Measurements from ENCODE around the gene HOXB9.

HOXB9 gene

DNA sequence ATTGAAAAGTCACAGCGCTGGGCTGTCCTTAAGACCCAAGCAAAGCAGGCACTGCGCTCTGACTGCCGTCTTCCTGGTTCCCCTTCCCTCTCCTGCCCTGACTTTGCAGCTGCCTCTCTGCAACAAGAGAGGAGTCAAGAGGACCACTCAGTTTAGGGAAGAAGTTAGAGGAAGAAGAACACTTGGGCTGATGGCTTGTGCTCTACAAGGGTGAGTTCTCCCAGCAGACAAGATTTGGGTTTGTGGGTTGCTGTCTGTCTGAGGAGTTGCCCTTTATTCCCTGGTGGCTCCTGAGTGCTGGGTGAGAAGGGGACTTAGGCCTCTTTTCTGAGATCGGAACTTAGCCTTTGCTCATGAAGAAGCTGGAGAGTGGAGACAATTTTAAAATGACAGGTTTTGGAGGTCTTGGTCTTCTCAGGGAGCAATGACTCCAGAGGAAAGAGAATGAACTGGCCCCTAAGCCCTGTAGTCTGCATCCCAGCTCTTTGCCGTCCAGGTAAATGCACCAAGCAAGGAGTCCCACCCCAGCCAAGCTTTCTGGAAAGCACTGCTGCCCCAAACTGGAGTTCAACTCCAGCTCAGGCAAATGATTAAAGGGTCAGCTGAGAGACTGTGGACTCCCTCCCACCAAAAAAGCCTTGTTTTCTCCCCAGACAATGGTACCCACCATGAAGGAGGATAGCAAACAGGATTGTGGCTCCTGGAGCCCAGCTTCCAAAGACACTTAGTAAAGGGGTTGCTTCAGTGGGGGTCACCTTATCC is 2.7 kb upstream of the HOXB9 start:
- TF ChIP-seq, protein P1, sequence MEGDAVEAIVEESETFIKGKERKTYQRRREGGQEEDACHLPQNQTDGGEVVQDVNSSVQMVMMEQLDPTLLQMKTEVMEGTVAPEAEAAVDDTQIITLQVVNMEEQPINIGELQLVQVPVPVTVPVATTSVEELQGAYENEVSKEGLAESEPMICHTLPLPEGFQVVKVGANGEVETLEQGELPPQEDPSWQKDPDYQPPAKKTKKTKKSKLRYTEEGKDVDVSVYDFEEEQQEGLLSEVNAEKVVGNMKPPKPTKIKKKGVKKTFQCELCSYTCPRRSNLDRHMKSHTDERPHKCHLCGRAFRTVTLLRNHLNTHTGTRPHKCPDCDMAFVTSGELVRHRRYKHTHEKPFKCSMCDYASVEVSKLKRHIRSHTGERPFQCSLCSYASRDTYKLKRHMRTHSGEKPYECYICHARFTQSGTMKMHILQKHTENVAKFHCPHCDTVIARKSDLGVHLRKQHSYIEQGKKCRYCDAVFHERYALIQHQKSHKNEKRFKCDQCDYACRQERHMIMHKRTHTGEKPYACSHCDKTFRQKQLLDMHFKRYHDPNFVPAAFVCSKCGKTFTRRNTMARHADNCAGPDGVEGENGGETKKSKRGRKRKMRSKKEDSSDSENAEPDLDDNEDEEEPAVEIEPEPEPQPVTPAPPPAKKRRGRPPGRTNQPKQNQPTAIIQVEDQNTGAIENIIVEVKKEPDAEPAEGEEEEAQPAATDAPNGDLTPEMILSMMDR (IDR thresholded peaks at IDR 0.05; ENCODE audit: low read depth, low read length, missing control alignments): no peak
- no peak for DNase-seq (ENCODE audit: low read depth)
- H3K4me3 ChIP-seq (ENCODE audit: low read depth, low read length): no peak overlapping the region
- in situ Hi-C loops (cut with HindIII; ENCODE audit: low sequenced_read_pairs): no loop called here

DNA sequence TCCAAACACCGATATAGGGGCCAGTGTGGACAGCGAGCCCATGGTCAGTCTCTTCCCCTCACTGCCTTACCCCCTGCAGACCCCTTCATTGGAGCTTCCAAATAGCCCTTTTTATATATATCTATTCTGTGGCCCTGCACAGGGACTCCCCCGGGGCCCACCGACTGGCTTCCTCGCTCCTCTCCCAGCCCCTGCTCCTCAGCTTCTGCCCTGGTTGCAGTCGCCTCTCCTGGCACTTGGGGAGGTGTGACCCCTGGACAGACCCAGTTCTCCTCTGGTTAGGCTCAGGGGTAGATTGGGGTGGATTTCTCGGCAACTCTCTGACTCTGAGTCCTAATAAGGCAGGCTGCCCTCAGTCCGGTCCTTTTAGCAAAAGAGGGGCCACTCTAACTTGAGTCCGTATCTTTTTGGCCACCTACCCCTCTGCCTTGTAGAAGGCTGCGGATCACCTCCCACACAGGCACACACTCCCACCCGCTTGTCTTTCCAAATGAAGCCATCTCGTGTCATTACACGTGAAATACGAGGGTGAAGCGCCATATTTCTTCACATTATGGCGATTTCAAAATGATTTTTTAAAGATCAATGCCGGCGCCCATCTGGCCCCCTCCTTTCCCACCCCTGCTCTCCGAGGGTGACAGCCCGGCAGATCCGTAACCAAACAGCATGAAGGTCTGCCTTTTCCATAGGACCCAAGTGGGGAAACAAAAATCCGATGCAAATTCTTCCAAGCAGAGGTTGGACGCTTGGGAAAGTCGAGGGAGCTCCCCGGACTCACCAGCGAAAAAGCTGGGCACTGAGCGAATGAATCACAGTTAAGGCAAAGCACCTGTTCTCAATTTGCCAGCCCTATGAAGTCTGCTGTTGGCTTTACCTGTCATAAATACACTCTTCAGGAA is 1.7 kb upstream of the HOXB9 start:
- no peak for DNase-seq (ENCODE audit: low read depth)
- TF ChIP-seq, protein P1 (IDR thresholded peaks at IDR 0.05; ENCODE audit: low read depth, low read length, missing control alignments): no peak
- in situ Hi-C loops (cut with HindIII; ENCODE audit: low sequenced_read_pairs): no loop called here
- no peak overlapping the region for H3K4me3 ChIP-seq (ENCODE audit: low read depth, low read length)

DNA sequence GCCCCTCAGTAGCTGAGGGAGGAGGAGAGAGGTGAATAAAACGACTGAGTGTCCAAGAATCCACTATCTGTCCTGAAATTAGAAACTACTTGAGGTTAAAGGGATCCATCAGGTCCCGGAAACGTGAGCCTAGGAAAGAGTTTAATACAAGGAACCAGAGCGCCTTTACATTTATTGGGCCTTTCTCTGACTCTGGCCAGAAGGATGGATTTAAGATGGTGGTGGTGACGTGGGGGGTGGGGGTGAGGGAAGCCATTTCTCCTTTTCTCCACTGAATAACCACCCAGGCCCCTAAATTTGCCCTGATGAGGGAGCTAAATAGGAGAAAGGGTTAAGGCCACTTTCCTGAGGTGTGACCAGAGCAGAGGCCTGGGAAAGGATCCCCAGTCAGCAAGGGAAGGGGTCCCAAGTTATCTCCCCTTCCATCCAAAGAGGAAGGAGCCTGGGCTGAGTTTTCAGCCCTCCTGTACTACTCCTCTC is 1.0 kb upstream of the HOXB9 start:
- no peak overlapping the region for H3K4me3 ChIP-seq (ENCODE audit: low read depth, low read length)
- no peak for DNase-seq (ENCODE audit: low read depth)
- TF ChIP-seq, protein P1 (IDR thresholded peaks at IDR 0.05; ENCODE audit: low read depth, low read length, missing control alignments): no peak
- in situ Hi-C loops (cut with HindIII; ENCODE audit: low sequenced_read_pairs): no loop called here

DNA sequence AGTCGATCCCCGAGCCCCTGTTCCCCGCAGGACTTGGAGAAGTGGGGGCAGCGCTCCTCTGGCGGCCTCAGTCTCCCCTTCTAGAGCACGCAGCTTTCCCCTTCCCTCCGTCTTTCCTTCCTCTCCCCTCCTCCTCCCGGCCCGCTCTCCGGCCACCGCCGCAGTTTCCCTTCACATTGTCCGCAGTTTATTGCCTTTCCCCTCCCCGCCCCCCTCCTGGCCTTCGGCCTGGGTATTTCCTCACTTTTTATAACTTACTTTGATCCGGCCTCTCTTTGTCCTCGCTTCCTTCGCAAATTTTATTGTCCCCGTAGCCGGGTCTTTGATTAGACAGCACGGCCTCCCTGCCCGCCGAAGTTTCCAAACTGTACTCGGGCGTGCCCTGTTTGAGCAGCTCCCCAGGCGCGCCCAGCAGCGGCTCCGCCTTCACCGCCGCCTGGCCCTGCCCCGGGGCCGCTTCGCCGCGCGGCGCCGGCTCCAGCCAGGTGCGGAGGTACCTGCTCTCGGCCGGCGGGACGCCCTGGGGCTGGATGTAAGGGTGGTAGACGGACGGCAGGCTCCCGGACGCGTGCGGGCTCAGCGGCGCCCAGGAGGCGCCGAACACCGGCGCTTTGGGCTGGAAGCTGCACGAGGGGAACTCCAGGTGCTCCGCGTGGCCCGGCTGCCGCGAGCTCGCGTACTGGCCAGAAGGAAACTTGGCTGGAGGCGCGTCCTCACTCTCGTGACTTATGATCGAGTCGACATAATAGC is 488 bp downstream of the HOXB9 start:
- no peak for DNase-seq (ENCODE audit: low read depth)
- TF ChIP-seq, protein P1 (IDR thresholded peaks at IDR 0.05; ENCODE audit: low read depth, low read length, missing control alignments): no peak
- H3K4me3 ChIP-seq (ENCODE audit: low read depth, low read length): no peak overlapping the region
- in situ Hi-C loops (cut with HindIII; ENCODE audit: low sequenced_read_pairs): no loop called here

DNA sequence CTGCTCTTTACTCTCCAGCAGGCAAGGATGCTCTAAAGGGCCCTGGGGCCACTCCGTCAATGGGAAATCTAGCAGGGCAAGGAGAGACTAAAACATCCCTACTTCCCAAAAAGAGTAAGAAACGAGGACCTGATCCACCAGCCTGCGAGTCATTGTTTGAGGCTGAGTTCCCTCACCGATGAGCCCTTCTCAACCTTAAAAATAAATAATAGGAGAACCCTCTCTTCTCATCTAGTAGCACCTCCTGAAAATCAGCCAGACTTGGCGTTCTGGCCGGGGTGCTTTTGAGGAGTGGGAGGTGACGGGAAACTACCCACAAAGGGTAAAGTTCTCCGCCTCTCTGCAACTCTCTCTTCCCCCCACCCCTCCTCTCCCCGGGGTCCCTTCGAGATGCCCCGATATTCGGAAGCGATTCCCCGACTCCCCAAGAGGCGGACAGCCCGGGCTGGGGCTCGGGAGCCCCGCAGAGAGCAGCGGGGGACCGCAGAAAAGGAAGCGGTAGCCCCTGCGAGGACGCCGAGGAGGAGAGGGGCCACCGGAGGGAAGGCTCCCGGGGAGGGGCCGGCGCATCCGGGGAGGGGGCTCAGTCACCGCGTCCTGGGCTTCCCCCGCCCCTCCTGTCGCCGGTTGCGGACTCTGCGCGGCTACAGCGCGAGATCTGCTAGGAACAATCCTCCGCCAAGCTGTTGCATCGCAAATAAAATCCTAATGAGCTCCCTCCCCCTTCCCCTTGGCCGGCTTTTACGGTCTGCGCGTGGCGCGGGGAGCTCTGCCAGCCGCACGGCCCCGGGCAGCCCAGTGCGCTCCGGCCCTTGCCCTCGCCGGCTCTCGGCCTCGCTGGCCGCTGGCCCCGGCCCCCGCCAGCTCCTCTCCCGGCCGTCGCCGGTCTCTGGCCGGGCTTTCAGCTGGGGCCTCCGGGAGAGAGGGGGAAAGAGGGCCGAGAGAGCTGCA is 1.3 kb downstream of the HOXB9 start:
- in situ Hi-C loops (cut with HindIII; ENCODE audit: low sequenced_read_pairs): loop anchor here (5.0 kb wide), 1 partner anchor 127 kb away; no protein-coding TSS in a partner anchor
- TF ChIP-seq, protein P1 (IDR thresholded peaks at IDR 0.05; ENCODE audit: low read depth, low read length, missing control alignments): no peak
- DNase-seq (ENCODE audit: low read depth): no peak
- H3K4me3 ChIP-seq (ENCODE audit: low read depth, low read length): no peak overlapping the region

Data from astrocyte of the cerebellum (primary cell).